ENCODE data around the gene GHR.

Gene GHR

DNA sequence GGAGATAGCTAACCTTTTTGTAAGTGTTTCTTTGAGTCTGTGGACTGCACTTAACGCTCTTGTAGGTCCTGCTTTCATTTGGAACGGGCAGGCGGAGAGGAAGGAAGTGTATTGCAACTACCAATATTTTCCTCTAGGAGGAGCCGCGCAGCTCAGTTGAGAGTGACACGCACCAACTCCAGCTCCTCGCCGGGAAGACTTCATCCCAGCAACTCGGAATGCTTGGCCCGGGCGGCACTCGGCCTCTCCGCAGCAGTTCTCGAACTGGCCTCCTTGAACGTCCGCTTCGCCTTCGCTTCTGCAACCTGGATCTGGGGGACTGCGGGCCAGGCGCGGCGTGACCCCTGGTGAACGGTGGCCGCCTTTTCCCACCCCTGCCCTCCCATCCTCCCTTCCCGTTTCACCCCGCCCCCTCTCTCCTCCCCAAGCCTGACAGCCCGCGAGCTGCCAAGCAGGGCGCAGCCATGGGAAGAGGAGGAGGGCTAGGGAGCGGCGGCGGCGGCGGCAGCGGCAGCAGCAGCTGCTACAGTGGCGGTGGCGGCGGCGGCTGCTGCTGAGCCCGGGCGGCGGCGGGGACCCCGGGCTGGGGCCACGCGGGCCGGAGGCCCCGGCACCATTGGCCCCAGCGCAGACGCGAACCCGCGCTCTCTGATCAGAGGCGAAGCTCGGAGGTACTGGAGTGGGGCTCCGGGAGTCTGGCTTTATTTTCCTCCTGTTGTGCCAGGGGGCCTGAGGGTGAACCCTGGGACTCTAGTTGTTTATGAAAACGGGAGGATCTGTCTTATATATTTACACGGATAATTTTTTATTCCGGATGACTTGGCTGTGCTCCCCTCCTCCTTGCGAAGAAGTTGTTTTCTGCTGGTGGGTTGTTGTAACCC lies at the start of gene GHR:
Gene GHR, plus strand, starts transcription at position 155 of the 881 bp plus-strand sequence. CDS start 142,436 bp downstream, outside the sequence.
- peak in 1 of 2 donors; percentile 6 for DNase-seq

DNA sequence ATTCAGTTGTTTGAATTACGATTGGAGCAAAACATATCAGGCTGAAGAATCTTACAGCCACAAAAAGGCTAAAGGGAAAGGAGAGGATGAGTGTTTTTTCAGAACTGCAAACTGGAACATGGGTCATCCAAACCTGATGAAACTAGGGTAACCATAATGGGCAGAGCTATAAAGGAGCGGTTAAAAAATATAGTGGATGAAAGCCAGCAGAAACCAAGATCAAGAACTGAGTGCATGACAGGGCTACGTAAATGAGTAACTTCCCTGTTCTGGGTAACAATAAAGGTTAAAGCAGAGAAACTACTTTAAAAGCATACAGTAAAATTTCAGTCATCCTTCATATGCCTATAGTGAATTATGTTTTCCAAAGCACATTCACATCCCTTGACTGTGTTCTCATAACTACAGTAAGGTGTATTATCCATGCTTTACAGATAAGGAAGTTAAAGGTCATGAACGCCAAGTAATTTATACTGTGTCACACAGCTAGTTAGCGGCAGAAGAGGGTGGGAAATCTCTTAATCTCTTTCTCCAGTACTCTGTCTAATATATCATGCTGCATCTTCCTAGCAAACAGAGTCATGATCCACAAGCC lies 48.5 kb upstream of the GHR start:
- DNase-seq: no peak

DNA sequence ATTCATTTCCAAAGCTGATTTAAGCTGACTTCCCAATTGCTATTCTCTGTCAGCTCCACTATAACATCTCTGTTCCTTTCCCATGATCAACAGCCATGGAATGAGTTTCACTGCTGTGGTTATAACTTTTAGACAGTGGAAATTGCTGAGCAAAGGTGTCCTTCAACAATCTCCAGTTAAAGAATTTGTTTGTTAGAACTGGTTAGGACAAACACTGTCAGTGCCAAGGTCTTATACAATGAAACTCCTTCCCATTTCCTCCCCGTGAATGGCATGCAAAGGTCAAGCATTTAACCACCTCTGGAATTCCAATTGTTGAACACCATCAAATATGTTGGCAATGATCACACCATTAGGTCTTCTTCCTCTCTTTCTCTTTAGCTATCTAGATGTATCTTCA lies 45.7 kb upstream of the GHR start:
- no peak for DNase-seq

DNA sequence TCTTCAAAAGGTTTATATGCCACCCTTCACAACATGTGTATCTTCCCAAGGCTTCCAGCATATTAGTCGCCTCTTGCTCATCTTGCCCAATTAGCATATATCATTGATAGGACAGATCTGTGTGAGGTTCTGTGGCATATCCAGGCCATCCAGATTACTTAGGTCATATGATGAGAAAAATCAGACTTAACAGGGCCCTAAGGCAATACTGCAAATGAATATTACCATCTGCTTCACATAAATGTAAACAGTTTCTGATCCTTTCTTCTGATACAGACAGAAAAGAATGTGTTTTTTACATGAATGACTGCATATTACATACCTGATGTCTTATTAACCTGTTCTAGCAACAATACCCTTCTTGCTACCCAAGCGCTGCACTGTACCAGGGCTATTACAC lies 41.3 kb upstream of the GHR start:
- DNase-seq: no peak

DNA sequence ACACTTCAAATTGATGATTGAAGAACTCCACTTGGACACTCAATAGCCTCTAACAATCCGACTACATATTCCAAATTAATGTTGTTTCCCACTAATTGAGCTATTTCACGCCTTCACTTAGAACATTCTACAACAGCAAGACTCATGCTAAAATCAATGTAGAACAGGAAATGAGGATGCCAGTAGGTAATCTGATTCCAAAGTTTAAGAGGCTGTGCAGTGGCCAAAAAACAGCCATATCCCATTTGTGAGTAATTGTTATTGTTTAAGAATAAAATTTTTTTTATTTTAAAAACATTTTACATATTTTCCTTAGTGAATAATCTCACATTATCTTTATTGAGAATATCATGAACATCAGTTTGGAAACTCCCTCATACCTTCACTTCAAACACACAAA lies 35.7 kb upstream of the GHR start:
- DNase-seq: no peak

DNA sequence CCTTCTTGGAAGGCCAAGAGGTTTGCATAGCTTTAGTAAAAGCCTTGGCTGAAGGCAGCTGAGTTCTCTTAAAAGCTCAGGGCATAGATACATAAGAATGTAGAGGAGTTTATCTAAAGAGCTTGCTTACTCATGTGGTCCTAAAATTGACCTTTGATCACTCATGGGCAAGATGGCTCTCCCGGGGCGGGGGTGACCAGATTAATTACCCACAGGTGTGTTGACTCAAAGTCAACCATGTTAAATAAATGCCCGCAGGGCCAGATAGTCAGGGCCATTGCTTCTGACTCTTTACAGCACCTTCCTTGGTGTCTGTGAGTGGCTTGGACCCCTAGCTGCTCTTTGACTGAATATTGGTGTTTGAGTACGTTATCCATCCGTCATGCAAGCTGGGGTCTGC lies 33.1 kb upstream of the GHR start:
- no peak for DNase-seq

DNA sequence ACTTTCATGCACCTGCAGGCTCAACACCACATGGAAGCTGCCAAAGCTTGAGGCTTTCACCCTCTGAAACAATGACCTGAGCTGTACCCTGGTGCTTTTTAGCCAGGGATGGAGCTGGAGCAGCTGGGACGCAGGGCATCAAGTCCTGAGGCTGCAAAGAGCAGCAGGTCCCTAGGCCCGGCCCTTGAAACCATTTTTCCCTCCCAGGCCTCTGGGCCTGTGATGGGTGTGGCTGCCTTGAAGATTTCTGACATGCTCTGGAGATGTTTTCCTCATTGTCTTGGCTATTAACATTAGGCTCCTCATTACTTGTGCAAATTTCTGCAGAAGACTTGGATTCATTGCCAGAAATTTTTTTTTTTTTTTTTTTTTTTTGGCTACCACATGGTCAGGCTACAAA lies 30.3 kb upstream of the GHR start:
- DNase-seq: no peak

DNA sequence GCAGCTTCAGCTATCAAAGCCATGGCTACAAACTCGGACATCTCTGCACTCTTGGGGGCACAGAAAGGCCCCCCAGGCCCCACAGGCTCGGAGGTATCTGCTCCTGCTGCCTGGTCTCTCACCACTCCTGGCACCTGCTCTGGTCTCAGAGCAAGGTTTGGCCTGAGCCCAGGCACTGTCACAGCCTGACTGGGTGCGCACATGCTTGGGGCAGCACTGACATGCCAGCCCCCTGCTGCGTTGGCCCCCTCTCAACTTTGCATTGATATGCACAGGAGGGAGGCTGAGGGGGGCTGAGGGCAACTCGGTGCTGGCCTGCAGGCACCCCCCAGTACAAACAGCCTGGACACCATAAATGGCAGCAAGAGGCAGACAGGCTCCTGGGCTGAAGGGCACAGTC lies 27.1 kb upstream of the GHR start:
- no peak for DNase-seq

DNA sequence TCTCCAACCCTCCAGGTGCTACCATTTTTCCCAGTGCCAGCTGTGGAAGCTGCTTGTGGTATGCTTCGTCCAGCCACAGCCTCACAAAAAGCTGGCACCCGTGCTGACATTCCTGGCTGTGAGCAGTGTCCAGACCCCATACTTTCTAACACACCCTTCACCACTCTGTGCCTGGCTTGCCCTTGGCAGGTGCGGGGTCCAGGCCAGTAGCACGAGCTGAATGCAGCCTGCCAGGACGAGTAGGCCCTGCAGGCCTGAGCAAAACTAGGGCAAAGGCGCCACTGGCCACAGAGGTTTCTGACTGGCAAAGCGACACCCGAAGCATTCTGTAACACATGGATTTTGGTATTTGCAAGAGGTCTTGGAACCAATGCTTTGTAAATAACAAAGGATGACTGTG lies 26.0 kb upstream of the GHR start:
- no peak for DNase-seq

DNA sequence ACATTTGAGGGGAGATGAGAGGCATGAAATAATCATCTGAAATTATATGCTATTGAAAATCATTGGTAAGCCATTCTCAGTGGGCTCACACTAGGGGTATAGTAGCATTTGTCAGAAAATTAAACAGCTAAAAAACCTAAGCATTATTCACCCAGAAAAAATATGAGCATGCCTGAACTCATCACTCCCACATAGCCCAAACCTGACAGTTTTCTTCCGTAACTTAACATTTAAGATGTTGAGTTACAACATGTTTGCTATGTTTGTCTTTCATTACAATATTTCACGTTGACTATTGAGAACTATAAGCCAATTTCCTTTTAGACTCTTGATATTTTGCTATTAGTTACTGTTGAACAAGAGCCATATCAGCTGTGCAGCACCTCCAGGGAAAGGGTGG lies 23.5 kb upstream of the GHR start:
- DNase-seq: no peak

DNA sequence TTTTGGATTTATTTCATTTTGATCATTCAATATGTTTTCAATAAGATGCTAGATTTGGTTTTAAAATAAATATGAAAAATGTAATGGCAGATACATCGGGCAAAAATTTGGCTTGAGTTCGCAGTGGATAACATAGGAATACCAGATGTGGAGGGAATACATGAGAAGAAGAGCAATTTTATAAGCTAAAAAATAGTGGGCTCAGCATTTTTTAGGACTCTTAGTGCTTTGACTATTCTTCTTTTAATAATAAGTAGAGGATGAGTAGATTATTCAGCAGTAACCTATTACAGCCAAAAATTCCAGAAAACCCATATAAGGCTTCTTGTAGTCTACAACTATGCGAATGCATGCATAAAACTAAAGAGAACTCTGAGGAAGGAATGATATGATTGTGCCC lies 22.8 kb upstream of the GHR start:
- DNase-seq: no peak

DNA sequence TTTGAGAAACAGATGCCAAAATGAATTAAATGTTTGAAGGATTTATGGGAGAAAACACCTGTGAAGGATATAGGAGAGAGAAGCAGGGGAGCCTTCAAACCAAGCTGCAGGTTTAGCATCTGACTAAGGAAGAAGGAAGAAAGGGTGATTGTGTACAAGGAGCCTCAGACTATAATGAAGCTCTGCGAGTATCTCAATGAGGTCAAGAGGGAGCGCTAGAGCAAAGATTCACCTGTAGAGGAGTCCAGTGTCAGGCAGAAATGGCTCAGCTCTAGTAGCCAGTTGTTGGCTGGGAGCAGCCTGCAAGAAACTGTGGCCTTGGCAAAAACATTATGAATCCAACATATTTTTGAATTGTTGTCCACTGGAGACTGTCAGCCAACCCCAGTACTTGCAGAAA lies 20.0 kb upstream of the GHR start:
- DNase-seq: no peak

DNA sequence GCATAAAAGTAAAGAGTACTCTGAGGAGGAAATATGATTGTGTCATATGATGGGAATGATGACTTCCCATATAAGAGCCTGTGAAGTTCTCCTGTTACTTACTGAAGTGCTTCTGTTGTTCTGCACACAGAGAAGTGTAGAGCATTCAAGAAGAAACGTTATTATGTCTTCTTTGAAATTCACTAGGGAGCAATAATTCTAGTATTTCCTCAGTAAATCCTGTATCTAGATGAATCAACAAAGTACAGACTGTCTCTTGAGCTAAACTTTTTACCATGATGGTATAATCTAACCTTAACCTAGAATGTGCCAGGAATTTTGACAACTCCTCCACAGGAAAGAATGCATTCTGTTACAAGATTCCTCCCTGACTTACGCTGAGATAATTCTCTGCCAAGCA lies 18.9 kb upstream of the GHR start:
- DNase-seq: no peak

DNA sequence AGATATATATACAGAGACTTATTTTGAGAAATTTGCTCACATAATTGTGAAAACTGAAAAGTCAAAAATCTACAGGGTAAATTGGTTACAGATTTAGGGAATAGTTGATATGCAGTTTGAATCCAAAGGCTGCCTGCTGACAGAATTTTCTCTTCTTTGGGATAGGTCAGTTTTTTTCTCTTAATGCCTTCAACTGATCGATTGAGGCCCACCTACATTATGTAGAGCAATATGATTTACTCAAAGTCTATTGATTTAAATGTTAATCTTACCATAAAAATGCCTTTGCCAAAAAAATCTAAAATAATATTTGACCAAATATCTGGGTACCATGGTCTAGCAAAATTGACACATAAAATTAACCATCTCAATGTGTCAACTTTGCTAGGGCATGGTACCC lies 3.9 kb upstream of the GHR start:
- no peak for DNase-seq

DNA sequence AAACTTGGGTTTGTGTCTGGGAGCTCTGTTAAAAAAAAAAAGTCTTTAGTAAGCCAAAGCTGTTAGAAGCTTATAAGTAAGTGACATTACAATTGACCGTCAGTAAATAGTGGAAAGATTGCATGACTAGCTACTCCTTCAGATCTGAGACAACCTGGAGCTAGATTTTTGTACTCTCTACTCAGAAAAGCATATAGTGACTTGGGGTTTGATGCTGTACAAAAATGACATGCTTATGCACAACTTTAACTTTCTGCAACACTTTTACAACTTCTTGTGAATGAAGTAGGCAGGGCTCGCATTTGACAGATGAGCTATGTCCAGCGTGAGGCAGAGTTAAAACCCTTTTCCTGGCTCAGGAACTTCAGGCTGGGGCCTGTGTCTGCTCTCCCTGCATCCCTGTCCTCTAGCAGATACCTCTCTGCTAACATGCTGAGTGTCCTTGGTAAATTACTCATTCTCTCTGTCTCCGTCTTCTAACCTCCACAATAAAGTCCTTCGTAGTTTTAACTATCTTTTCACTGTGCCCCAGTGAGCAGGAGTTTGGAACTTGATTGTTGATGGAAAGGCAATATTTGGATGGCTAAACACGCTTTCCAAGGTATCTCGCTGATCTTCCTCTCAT lies 471 bp upstream of the GHR start:
- DNase-seq: no peak

DNA sequence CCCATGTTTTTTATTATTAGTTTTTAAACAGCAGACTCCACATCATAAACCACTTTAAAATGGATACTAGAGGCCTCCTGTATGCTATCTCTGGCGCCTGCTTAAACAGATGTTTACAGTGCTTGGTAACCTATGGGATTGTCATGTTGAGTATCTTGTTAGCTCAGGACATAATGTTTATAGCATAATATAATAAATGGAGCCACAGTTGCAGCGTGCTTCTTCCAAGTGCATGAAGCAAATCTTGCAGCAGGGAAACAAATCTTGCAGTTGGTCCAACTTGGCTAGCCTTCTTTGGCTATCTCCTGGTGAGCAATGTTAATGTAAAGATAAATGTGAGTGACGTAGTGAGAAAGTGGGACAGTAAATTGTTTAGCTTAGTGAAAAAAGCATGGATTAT lies 2.8 kb downstream of the GHR start:
- no peak for DNase-seq

DNA sequence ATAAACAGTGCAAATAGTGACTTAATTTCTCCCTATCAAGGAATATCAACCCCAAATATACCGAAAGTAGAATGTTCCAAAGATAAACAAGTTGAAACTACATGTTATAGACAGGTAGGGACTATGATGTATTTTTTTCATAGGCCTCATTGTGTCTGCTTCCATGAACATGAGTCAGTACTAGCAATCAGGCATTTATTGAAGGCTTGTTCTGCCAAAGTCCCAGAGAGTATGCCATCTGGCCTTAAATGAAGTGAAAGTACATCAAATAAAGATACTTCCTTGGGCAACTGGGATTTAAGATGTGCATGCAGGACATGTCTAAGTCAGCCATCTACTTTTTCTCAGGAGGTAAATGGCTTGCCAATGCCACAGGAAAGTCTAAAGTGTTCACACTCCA lies 6.5 kb downstream of the GHR start:
- DNase-seq: no peak

DNA sequence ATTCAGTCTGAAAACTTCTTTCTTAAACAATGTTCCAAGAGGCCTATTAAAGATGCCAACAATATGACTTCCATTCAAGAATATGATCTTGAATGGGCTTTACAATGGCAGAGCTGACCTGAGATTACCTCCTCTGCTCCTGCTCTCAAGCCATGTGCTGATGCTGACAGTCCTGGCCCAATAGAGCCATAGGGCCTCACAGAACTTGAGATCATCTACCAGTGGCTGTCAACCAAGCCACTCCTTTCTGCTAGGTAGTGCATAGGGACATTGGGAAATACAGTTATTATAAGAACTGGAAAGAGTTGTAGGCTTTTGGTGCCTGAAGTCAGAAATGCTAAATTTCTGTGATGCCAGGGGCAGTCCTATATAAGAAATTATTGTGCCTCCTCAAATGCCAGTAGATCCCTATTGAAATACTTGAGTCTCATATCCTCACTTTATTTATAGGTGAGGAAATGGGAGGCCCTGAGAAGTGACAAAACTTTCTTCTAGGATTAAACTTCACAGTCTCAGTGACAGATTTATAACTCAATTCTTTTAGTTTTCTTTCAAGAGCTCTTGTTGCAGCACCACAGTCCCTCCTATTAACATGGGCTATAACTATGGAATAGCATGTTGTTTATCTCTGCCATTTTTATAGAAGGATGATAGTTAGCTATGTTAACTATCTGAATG lies 10.9 kb downstream of the GHR start:
- no peak for DNase-seq

DNA sequence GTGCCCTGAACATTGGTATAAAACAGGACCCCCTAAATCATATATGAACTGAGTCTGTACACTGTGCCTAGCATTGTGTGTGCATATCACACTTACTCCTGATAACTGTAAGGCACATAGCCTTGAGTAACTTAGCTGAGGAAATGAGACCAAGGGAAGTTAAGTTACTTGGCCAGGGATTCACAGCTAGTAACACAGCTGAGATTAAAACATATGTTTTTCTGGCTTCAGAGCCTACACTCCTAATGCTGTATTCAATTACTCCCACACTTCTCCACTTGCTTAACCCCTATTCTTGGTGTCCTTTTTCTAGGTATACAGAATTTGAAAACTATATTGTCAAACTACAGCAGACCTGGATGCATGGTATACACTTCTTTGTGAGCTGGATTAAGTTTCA lies 12.8 kb downstream of the GHR start:
- DNase-seq: no peak

DNA sequence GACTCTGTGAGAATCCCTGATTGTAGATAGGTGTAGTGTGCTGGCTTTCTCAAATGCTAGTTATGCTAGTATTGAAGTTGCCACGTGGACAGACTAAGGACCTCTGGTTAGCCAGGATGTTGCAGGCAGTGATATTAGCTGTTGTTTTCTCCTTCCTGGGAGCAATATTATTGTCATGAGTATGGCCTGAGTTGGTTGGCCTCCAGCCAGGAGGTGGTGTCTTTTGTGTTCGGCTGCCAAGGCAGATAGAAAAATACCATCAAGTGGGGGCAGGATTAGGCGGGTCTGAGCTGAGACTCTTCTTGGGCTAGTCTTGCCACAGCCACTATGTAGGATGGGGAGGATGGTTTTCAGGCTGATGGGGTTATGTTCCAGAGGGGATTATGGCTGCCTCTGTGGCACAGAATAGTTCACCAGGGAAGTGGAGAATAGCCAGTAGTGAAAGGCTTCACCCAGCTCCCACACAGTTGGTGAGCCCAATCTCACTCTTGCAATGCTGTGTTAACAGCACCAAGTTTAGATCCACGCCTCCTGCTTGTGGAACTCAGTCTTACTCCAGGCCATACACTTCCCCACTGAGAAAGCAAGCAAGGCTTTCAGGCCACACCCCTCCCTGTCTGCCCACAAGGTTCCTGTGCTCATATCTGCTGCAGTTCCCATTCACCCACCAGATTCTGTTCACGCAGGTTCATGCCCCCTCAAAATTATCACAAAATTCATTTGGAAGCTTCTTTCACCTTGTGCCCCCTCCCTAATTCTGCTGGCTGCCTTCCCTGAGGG lies 31.2 kb downstream of the GHR start:
- no peak for DNase-seq

DNA sequence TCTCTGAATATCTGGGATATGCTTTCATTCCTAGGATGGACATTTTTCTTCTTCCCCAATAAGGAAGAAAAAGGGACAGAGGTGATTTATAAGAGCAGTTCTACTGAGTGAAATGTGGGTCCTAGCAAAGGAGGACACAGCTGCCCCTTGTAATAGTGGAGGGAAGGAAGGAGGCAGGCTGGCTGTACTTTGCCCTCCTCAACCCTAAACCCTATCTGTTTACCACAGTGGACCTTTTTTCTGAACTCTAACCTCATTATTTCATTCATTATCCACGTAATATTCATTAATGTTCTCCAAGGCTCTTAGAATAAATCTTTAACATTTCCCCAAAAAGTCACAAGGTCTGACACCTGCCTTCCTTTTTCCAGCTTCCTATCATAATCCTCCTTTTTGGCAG lies 37.8 kb downstream of the GHR start:
- DNase-seq: no peak

DNA sequence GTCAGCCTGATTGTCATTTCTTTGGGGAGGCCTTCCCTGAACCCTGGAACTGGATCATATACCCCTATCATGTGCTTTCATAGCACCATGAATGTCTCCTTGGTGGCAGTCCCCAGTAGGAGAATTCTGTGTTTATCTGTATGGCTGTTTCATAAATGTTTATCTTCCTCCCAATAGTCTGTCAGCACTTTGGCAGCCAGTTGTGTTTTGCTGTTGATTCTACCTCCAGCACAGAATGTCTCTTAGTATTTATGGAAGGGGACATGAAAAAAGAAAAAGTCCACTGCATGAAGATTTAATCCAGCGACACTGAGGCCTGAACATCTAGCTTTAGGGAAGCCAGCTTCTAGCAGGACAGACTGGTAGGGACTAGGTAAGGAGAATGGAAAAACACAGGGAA lies 38.3 kb downstream of the GHR start:
- DNase-seq: no peak

DNA sequence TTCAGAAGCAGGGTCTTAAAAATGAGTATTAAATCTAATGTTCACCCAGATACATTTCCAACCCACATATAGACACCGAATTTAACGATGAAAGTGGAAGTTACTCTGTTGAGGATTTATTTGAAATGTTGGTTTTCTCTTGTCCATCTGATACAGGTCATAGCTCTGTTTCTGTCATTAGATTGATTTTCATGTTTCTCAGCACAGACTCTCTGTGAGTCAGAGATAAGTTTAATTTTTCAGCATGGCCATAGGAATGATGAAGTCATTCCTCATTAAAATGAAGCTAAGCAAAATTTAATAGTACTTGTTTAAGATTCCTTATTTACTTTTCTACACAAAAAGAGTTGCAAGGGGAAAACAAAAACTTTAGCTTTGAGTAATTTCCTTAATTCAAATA lies 38.8 kb downstream of the GHR start:
- DNase-seq: no peak
